Limb (tissue), 2 donors: ENCODE results near the gene WRNIP1.

Experiments used
- DNase-seq, 2 donors: peaks; one replicate each; pipeline ENCODE4 v3.0.0-alpha.2; 2016; ENCODE audit errors: extremely low spot score in 2 of 2

The WRNIP1 gene

GRCh38 chr6:2834262-2834661, 69.1 kb downstream of the WRNIP1 start:
- DNase-seq: no peak
